Ovary (tissue), 3 donors: ENCODE results near the gene HIVEP3.

Experiments used
- POLR2A ChIP-seq: fragments of 450-650 bp; IDR thresholded peaks from one replicate; pipeline ENCODE4 v1.6.1; 2017; ENCODE audit warnings: antibody characterized with exemption, mild to moderate bottlenecking, moderate library complexity
- TF ChIP-seq, protein P1 (sequence below), 3 donors: fragments of 450-650 bp in 2 of 3; fragments of 200-600 bp in 1 of 3; IDR thresholded peaks; one replicate each; pipeline versions ENCODE4 v1.5.1 to v1.8.0; 2016 to 2022; ENCODE audit warnings: antibody characterized with exemption in 3 of 3, mild to moderate bottlenecking in 1 of 3
- donor health status: DM: no; HTN: no; CAD: no.

DNA sequence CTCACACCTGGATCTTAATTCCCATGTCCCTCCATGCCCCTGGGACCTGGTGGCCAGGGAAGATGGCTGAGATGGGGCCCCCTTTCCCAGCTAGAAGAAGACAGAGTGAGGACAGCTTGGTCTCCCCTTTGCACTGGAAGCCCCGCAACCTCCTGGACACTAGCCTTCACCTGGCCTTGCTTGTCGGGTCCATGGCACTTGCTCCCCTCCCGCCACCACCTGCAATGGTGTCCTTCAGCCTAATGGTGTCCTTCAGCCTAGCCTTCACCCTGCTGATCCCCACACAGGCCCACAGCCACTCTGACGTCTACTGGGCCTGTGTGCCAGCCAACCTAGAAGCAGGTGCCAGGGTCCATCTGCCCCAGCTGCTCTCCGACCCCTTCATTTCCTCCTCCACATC is 388.3 kb downstream of the HIVEP3 start:
- TF ChIP-seq, protein P1, sequence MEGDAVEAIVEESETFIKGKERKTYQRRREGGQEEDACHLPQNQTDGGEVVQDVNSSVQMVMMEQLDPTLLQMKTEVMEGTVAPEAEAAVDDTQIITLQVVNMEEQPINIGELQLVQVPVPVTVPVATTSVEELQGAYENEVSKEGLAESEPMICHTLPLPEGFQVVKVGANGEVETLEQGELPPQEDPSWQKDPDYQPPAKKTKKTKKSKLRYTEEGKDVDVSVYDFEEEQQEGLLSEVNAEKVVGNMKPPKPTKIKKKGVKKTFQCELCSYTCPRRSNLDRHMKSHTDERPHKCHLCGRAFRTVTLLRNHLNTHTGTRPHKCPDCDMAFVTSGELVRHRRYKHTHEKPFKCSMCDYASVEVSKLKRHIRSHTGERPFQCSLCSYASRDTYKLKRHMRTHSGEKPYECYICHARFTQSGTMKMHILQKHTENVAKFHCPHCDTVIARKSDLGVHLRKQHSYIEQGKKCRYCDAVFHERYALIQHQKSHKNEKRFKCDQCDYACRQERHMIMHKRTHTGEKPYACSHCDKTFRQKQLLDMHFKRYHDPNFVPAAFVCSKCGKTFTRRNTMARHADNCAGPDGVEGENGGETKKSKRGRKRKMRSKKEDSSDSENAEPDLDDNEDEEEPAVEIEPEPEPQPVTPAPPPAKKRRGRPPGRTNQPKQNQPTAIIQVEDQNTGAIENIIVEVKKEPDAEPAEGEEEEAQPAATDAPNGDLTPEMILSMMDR (IDR thresholded peaks at IDR 0.05), result no peak
- no peak for TF ChIP-seq POLR2A
